Panc1 (cell line): ENCODE data around the gene ADGRL3.

ENCODE experiments used
- CTCF ChIP-seq: fragments of 450-650 bp; IDR thresholded peaks from 2 replicates; pipeline ENCODE4 v1.5.1; 2017; ENCODE audit warnings: mild to moderate bottlenecking
- POLR2AphosphoS5 ChIP-seq: IDR thresholded peaks from 2 replicates; pipeline ENCODE4 v1.6.1; 2012; ENCODE audit warnings: mild to moderate bottlenecking, low read depth, low read length, moderate library complexity
- REST ChIP-seq, 2 experiments: IDR thresholded peaks; 2 replicates each; pipeline ENCODE4 v1.6.1; 2011 to 2012; ENCODE audit warnings: low read depth in 2 of 2, control low read depth in 1 of 2, low read length in 1 of 2, mild to moderate bottlenecking in 1 of 2, moderate library complexity in 1 of 2; ENCODE audit not compliant: insufficient read depth in 1 of 2
- TCF7L2 ChIP-seq: IDR thresholded peaks from 2 replicates; pipeline ENCODE4 v1.6.1; 2011; ENCODE audit warnings: mild to moderate bottlenecking, low read depth, low read length, inconsistent platforms

GRCh38 chr4:61763682-61764081 is 563.6 kb downstream of the ADGRL3 start:
- no peak for TF ChIP-seq CTCF
- TF ChIP-seq POLR2AphosphoS5, result no peak
- no peak for TF ChIP-seq REST (IDR thresholded peaks at IDR 0.05; ENCODE audit: insufficient read depth in 1 of 2, low read depth in 2 of 2, low read length in 1 of 2)
- no peak for TF ChIP-seq TCF7L2
